K562 (cell line): ENCODE measurements around the gene TMEM179. TPM values are rescaled to one million over a fixed set of nuclear protein-coding genes. Genes with fewer than 3 reads are reported as not detected.

Experiments used
- ATAC-seq: fragments of 200-7000 bp; cut with Tn5 transposase; 3 replicates; pipeline ENCODE4 v1.9.1; 2020; ENCODE audit warnings: moderate library complexity
- BruUV-seq: library from RNA; stranded (reverse); fragments of 400-500 nt; replicated peaks from 2 replicates; lab custom pipeline; 2021; lab: Mats Ljungman, UMichigan
- CTCF ChIA-PET: fragments of 300-600 bp; formaldehyde crosslinking; extraction: SDS; loops from one replicate; lab custom pipeline; 2021; ENCODE audit warnings: low intra/inter-chr PET ratio; lab: Yijun Ruan, JAX
- POLR2A ChIA-PET: fragments of 300-600, 350-650 bp; sonication (Branson Sonifier 250); formaldehyde crosslinking; extraction: SDS; loops from one replicate; lab custom pipeline; 2021; ENCODE audit warnings: antibody characterized with exemption, inconsistent platforms; lab: Yijun Ruan, JAX
- DNase-seq, 4 experiments: peaks; one replicate each; pipeline versions ENCODE4 v3.0.0 to v3.0.0-alpha.2; 2011 to 2018; ENCODE audit warnings: low spot score in 3 of 4, mixed read lengths in 3 of 4; ENCODE audit errors: extremely low read depth in 1 of 4
- FAIRE-seq: peaks from 2 replicates; lab custom pipeline; 2011; peaks lifted over from hg19 to GRCh38; lab: Jason Lieb, UNC
- H2AFZ ChIP-seq: 2 replicates; pipeline ENCODE4 v1.6.0; 2011; ENCODE audit warnings: low read depth, low read length, control low read depth, inconsistent platforms
- H3K27ac ChIP-seq: fragments of 200-600 bp; 3 replicates; pipeline ENCODE4 v1.8.0; 2011; ENCODE audit warnings: low read depth, mild to moderate bottlenecking, control low read depth, inconsistent platforms, low read length, moderate library complexity, mixed read lengths; ENCODE audit errors: extremely low read depth
- H3K27me3 ChIP-seq, 2 experiments: fragments of 300-600 bp in 1 of 2; 2 replicates in 1 of 2; 3 replicates in 1 of 2; pipeline versions ENCODE4 v1.6.0 to v1.8.0; 2011; ENCODE audit warnings: inconsistent platforms in 2 of 2, low read length in 2 of 2, mild to moderate bottlenecking in 1 of 2, mixed read lengths in 1 of 2, moderate library complexity in 1 of 2; ENCODE audit not compliant: control insufficient read depth in 2 of 2, insufficient read depth in 2 of 2
- H3K36me3 ChIP-seq: fragments of 300-600 bp; 3 replicates; pipeline ENCODE4 v1.8.0; 2011; ENCODE audit warnings: mild to moderate bottlenecking, low read length, inconsistent platforms; ENCODE audit not compliant: control insufficient read depth, insufficient read depth
- H3K4me1 ChIP-seq, 2 experiments: fragments of 200-600 bp in 1 of 2; replicated peaks in 1 of 2; 2 replicates in 1 of 2; 3 replicates in 1 of 2; pipeline versions ENCODE4 v1.5.1 to v1.8.0; 2011; ENCODE audit warnings: inconsistent platforms in 2 of 2, low read length in 2 of 2, mild to moderate bottlenecking in 1 of 2, mixed read lengths in 1 of 2, moderate library complexity in 1 of 2; ENCODE audit not compliant: control insufficient read depth in 2 of 2, insufficient read depth in 2 of 2
- H3K4me2 ChIP-seq: 2 replicates; pipeline ENCODE4 v1.6.1; 2011; ENCODE audit warnings: low read length, control low read depth, inconsistent platforms, mixed read lengths; ENCODE audit not compliant: insufficient read depth
- H3K4me3 ChIP-seq: fragments of 200-600 bp; sonication (generic), shearing (Covaris generic); 2 replicates; pipeline ENCODE4 v1.5.1; 2016; ENCODE audit warnings: control low read depth, inconsistent platforms
- H3K79me2 ChIP-seq: fragments of 200-600 bp; 3 replicates; pipeline ENCODE4 v1.8.0; 2011; ENCODE audit warnings: low read length, inconsistent platforms; ENCODE audit not compliant: control insufficient read depth, insufficient read depth
- H3K9ac ChIP-seq, 2 experiments: 2 replicates each; pipeline versions ENCODE4 v1.6.0 to v1.6.1; 2011; ENCODE audit warnings: low read depth in 2 of 2, low read length in 2 of 2, control low read depth in 1 of 2, inconsistent platforms in 1 of 2, mild to moderate bottlenecking in 1 of 2, mixed read lengths in 1 of 2; ENCODE audit not compliant: insufficient read depth in 1 of 2
- H3K9me1 ChIP-seq: one replicate; pipeline ENCODE4 v1.6.0; 2011; ENCODE audit warnings: inconsistent platforms, mild to moderate bottlenecking, low read length, moderate library complexity; ENCODE audit not compliant: control insufficient read depth, insufficient read depth
- H3K9me3 ChIP-seq: replicated peaks from 2 replicates; pipeline ENCODE4 v1.5.1; 2011; ENCODE audit warnings: low read depth, low read length, inconsistent platforms; ENCODE audit not compliant: control insufficient read depth, insufficient read depth
- H4K20me1 ChIP-seq: replicated peaks from 2 replicates; pipeline ENCODE4 v1.6.1; 2011; ENCODE audit warnings: low read length, inconsistent platforms, mixed read lengths; ENCODE audit not compliant: control insufficient read depth, insufficient read depth
- CEBPG ChIP-seq, 3 experiments: fragments of 200-800 bp in 1 of 3; sonication (Bioruptor generic) in 1 of 3; sonication (generic) in 1 of 3; formaldehyde crosslinking in 1 of 3; IDR thresholded peaks in 2 of 3; conservative IDR thresholded peaks in 1 of 3; 2 replicates each; pipeline versions ENCODE4 v1.6.1 to v1.8.0; 2016 to 2022; ENCODE audit warnings: missing compliant biosample characterization in 2 of 3, missing genetic modification characterization in 2 of 3, mild to moderate bottlenecking in 1 of 3, missing genetic modification reagents in 1 of 3
- NR3C1 ChIP-seq: sonication (generic); formaldehyde crosslinking; IDR thresholded peaks from 2 replicates; pipeline ENCODE4 v1.8.1; 2022; ENCODE audit warnings: missing genetic modification reagents
- SMAD1 ChIP-seq: fragments of 150-350 bp; IDR thresholded peaks from 2 replicates; pipeline ENCODE4 v1.6.1; 2014; ENCODE audit warnings: low read length, low read depth; ENCODE audit not compliant: partially characterized antibody
- ZBTB43 ChIP-seq: sonication (generic); formaldehyde crosslinking; IDR thresholded peaks from 2 replicates; pipeline ENCODE4 v1.8.0; 2023; ENCODE audit warnings: mild to moderate bottlenecking, missing genetic modification reagents
- ZNF184 ChIP-seq: sonication (generic); formaldehyde crosslinking; IDR thresholded peaks from 2 replicates; pipeline ENCODE4 v1.5.0; 2020; ENCODE audit warnings: missing genetic modification reagents
- ZNF75A ChIP-seq: fragments of 450-650 bp; formaldehyde crosslinking; IDR thresholded peaks from 2 replicates; pipeline ENCODE4 v1.4.0; 2020; ENCODE audit warnings: mild to moderate bottlenecking
- WGBS: fragments of 100-300 bp; shearing (Covaris generic); methylation state at CpG from one replicate; pipeline ENCODE4 v1.1.6; 2016; ENCODE audit warnings: low coverage, mixed read lengths; ENCODE audit not compliant: insufficient coverage; ENCODE audit errors: missing lambda C conversion rate; 5-methylcytosine and 5-hydroxymethylcytosine counted together
- in situ Hi-C: fragments of 300-500 bp; cut with MboI; formaldehyde crosslinking; loops from 4 replicates; pipeline ENCODE4 v1.15.0; 2018; ENCODE audit warnings: inconsistent platforms, mixed read lengths
- intact Hi-C: fragments of 100-400 bp; cut with micrococcal nuclease; formaldehyde crosslinking; loops from 2 replicates; pipeline ENCODE4 v1.14.2; 2022
- polyA plus RNA-seq, 8 experiments: library from polyadenylated mRNA; depleted of rRNA in 4 of 8; stranded (reverse) in 5 of 8; unstranded in 3 of 8; fragments of >200 nt; fragmentation: Nextera tagmentation in 2 of 8; fragmentation: Illumina TruSeq in 1 of 8; extraction: Ambion mirVana in 2 of 8; extraction: Trizol in 1 of 8; gene quantifications; 2 replicates each; pipeline versions ENCODE4 v1.2.1 to v1.2.3, GENCODE V29; 2011 to 2014; ENCODE audit warnings: inconsistent platforms in 1 of 8, missing spikeins in 1 of 8
- total RNA-seq, 7 experiments: library from RNA; depleted of rRNA in 6 of 7; stranded (reverse); fragments of >200 nt in 6 of 7; fragmentation: Illumina TruSeq in 2 of 7; extraction: Trizol in 2 of 7; gene quantifications; 2 replicates each; pipeline versions ENCODE4 v1.2.1 to v1.2.3, GENCODE V29; 2011 to 2021; ENCODE audit warnings: low replicate concordance in 1 of 7
- TF ChIP-seq, protein P1 (sequence below): fragments of 200-400 bp; formaldehyde crosslinking; IDR thresholded peaks from 2 replicates; pipeline ENCODE4 v1.6.1; 2017; ENCODE audit warnings: mild to moderate bottlenecking, low read depth, low read length, moderate library complexity
- TF ChIP-seq, protein P2 (sequence below): sonication (generic); IDR thresholded peaks from 2 replicates; pipeline ENCODE4 v1.6.1; 2016

TMEM179 gene
- total and polyA plus RNA-seq, 9 of the 15 experiments (the other 6 are each of a cell fraction or from before 2014, with no cell fraction given): not detected

DNA sequence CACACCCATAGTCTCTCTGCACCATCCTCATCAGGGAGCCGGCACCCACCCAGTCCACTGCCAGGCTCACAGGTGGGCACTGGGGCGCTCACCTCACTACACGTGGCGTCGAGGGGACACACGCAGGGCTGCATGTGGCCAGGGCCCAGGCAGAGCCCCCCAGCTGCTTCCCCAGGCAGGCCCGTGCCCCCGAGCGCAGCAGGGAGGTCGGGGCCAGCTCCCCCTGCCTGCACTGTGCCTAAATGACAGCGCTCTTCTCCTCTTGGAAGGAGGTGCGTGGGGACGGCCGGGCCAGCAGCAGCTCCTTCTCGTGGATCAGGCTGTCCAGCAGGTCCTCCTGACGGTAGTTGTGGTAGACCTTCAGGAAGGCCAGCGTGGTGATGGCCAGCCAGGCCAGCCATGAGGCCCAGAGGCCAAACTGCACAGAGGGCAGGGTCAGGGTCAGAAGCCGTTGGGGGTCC lies 11.3 kb downstream of the TMEM179 start:
- H3K36me3 ChIP-seq: no peaks in the 10 kb centered on the region
- no peaks in the 10 kb centered on the region for H3K9me3 ChIP-seq
- no peak overlapping the region for H3K4me3 ChIP-seq
- H3K4me2 ChIP-seq: no peak overlapping the region
- peaks cover 0 to 8% of the 10 kb centered on the region in 2 experiments; a peak in 1 of 5 replicates for H3K4me1 ChIP-seq
- H3K79me2 ChIP-seq: no peaks in the 10 kb centered on the region
- H3K9ac ChIP-seq: no peak overlapping the region
- DNase-seq: no peak
- ChIA-PET CTCF (no interaction called here), POLR2A (no interaction called here)
- H3K27me3 ChIP-seq: peaks cover 8 to 22% of the 10 kb centered on the region in 2 experiments; a peak in 3 of 5 replicates
- no peak overlapping the region for H2AFZ ChIP-seq
- intact Hi-C loops: no loop called here
- 4% methylated on average over 7 of the region's 18 CpGs for WGBS
- TF ChIP-seq, protein P1, sequence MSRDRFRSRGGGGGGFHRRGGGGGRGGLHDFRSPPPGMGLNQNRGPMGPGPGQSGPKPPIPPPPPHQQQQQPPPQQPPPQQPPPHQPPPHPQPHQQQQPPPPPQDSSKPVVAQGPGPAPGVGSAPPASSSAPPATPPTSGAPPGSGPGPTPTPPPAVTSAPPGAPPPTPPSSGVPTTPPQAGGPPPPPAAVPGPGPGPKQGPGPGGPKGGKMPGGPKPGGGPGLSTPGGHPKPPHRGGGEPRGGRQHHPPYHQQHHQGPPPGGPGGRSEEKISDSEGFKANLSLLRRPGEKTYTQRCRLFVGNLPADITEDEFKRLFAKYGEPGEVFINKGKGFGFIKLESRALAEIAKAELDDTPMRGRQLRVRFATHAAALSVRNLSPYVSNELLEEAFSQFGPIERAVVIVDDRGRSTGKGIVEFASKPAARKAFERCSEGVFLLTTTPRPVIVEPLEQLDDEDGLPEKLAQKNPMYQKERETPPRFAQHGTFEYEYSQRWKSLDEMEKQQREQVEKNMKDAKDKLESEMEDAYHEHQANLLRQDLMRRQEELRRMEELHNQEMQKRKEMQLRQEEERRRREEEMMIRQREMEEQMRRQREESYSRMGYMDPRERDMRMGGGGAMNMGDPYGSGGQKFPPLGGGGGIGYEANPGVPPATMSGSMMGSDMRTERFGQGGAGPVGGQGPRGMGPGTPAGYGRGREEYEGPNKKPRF: no peak
- TF ChIP-seq ZNF75A (CRISPR knock-in tag): no peak
- TF ChIP-seq NR3C1 (CRISPR knock-in tag): no peak
- TF ChIP-seq SMAD1: no peak
- TF ChIP-seq CEBPG (CRISPR knock-in tag; IDR thresholded peaks at IDR 0.05): no peak
- TF ChIP-seq CEBPG (tag; conservative IDR thresholded peaks at IDR 0.05 in 1 of 2, IDR thresholded peaks at IDR 0.05 in 1 of 2): no peak
- no peak for TF ChIP-seq ZNF184
- TF ChIP-seq, protein P2, sequence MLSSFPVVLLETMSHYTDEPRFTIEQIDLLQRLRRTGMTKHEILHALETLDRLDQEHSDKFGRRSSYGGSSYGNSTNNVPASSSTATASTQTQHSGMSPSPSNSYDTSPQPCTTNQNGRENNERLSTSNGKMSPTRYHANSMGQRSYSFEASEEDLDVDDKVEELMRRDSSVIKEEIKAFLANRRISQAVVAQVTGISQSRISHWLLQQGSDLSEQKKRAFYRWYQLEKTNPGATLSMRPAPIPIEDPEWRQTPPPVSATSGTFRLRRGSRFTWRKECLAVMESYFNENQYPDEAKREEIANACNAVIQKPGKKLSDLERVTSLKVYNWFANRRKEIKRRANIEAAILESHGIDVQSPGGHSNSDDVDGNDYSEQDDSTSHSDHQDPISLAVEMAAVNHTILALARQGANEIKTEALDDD: no peak
- no peak for TF ChIP-seq ZBTB43 (CRISPR knock-in tag)
- TF ChIP-seq, all 486 proteins: peak for 0
- Histone ChIP-seq H3K27ac (no peak overlapping the region), H3K9me1 (no peaks in the 10 kb centered on the region), H4K20me1 (peaks cover 9% of the 10 kb centered on the region; the same call in 1 of the 2 replicates)
- no peak for FAIRE-seq
- BruUV-seq: no TSS peak
- in situ Hi-C loops: no loop called here
- no peak for ATAC-seq
